GM19351 (cell line): Measurements from ENCODE around the gene PRPS2.
A peak's percentile ranks its signal among the peaks of the same experiment; 100 is the strongest.

Source experiments
- ATAC-seq: cut with Tn5 transposase; IDR thresholded peaks from one replicate; pipeline ENCODE4 v1.9.1; 2021; ENCODE audit warnings: mild to moderate bottlenecking, moderate library complexity; ENCODE audit not compliant: unreplicated experiment

PRPS2 gene

GRCh38 chrX:12791257-12792228 lies at the start of gene PRPS2:
Gene PRPS2, plus strand, starts transcription at chrX:12791412. Its CDS starts 86 bp downstream, at chrX:12791498.
- ATAC-seq, result peak; percentile 76

GRCh38 chrX:12741416-12741815 lies 49.8 kb upstream of the PRPS2 start:
- ATAC-seq, result no peak

GRCh38 chrX:12747433-12747832 lies 43.8 kb upstream of the PRPS2 start:
- no peak for ATAC-seq

- no peak for ATAC-seq
These were observed 39.3 kb upstream of the PRPS2 start for GRCh38 chrX:12751887-12752286.

- no peak for ATAC-seq
These were observed 37.8 kb upstream of the PRPS2 start for GRCh38 chrX:12753366-12753765.

GRCh38 chrX:12758291-12758690 lies 32.9 kb upstream of the PRPS2 start:
- ATAC-seq, result no peak

GRCh38 chrX:12767856-12768255 lies 23.4 kb upstream of the PRPS2 start:
- no peak for ATAC-seq

GRCh38 chrX:12768491-12768890 lies 22.7 kb upstream of the PRPS2 start:
- no peak for ATAC-seq

GRCh38 chrX:12770440-12770839 lies 20.8 kb upstream of the PRPS2 start:
- peak; percentile 40 for ATAC-seq

GRCh38 chrX:12771445-12772069 lies 19.7 kb upstream of the PRPS2 start:
- peak; percentile 99 for ATAC-seq

GRCh38 chrX:12777670-12778069 lies 13.5 kb upstream of the PRPS2 start:
- no peak for ATAC-seq

- no peak for ATAC-seq
These were observed 11.7 kb upstream of the PRPS2 start for GRCh38 chrX:12779534-12779933.

GRCh38 chrX:12788645-12789044 lies 2.6 kb upstream of the PRPS2 start:
- ATAC-seq, result no peak

- ATAC-seq, result no peak
These were observed 1.2 kb upstream of the PRPS2 start for GRCh38 chrX:12789976-12790375.

- ATAC-seq, result peak; percentile 23
These were observed 341 bp upstream of the PRPS2 start for GRCh38 chrX:12790885-12791256.

- no peak for ATAC-seq
These were observed 1.5 kb downstream of the PRPS2 start for GRCh38 chrX:12792711-12793110.

- ATAC-seq, result no peak
These were observed 3.4 kb downstream of the PRPS2 start for GRCh38 chrX:12794654-12795053.

- no peak for ATAC-seq
These were observed 7.4 kb downstream of the PRPS2 start for GRCh38 chrX:12798601-12799000.

GRCh38 chrX:12799118-12799517 lies 7.9 kb downstream of the PRPS2 start:
- ATAC-seq, result no peak

GRCh38 chrX:12802741-12803140 lies 11.5 kb downstream of the PRPS2 start:
- no peak for ATAC-seq

GRCh38 chrX:12804655-12805054 lies 13.4 kb downstream of the PRPS2 start:
- no peak for ATAC-seq

- ATAC-seq, result no peak
These were observed 14.1 kb downstream of the PRPS2 start for GRCh38 chrX:12805333-12805732.
